Measurements from ENCODE around the gene KDM5B.
A peak's percentile ranks its signal among the peaks of the same experiment; 100 is the strongest.

The KDM5B gene

DNA sequence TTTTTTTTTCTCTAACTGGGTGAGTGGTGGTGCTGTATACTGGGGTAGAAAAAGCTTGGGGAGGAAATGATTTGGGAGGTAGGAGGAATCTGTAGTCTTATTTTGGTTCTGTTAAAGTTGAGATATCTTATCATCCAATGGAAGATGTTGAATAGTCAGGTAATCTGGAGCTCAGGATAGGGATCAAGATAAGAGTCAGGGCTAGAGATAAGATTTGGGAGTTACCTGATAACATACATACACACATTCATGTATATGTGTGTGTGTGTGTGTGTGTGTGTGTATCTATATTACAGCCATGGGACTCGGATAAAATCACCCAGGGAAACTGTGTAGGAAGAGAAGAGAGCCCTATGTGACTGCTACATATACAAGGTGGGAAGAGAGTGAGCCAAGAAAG lies 10.6 kb upstream of the KDM5B start:
- DNase-seq (ENCODE audit: low read depth) = no peak
- H3K4me3 ChIP-seq (ENCODE audit: low read depth, low read length) = no peak overlapping the region

DNA sequence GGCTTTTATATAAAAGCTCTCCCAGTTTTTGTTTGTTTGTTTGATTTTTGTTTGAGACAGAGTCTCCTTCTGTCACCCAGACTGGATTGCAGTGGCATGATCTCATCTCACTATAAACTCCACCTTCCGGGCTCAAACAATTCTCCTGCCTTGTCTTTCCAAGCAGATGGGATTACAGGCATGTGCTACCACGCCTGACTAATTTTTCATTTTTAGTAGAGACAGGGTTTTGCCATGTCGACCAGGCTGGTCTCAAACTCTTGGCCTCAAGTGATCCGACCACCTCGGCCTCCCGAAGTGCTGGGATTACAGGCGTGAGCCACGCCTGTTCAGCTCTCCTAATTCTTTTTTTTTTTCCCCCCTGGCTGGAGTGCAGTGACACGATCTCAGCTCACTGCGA lies 6.9 kb upstream of the KDM5B start:
- DNase-seq (ENCODE audit: low read depth) = no peak
- no peak overlapping the region for H3K4me3 ChIP-seq (ENCODE audit: low read depth, low read length)

DNA sequence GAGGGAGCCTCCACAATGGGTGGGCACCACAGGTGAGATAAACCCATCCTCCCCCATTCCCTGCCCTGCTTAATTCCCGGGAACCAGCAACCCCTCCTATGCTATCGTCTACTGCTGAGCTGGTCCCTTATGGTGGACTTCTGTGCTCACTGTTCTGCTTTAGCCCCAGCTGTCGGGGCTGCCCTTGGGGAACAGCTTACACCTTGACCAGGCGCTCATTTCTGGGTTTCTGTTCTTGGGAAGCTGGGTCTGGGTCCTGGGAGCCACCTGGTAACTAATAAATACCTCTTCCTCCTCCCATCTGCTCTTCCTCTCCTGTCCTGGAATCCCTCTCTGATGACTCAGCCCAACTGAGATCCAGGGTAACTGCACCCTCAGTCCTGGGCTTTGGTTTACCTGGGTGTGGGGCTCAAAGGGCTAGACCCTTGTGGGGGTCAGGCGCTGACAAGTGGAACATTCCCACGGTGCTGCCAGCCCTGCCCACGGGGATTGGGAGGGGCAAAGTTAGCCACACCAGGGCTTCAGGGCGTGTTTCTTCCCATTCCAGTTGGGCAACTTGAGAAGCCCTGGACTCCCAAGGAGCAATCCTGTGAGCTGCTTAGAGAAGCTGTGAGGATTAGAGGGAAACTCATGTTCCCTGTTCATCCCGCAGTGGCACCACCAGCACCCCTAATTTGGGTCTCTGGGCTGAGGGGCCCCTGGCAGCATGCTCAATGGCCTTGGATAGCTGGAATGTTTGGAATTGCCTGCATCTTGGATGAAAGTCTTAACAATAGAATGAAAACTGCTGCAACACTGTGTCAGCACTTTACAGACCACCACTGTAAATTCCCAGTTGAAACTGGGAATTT lies 4.2 kb upstream of the KDM5B start:
- DNase-seq (ENCODE audit: low read depth) = no peak
- peak overlapping the region; percentile 89 for H3K4me3 ChIP-seq (ENCODE audit: low read depth, low read length)

DNA sequence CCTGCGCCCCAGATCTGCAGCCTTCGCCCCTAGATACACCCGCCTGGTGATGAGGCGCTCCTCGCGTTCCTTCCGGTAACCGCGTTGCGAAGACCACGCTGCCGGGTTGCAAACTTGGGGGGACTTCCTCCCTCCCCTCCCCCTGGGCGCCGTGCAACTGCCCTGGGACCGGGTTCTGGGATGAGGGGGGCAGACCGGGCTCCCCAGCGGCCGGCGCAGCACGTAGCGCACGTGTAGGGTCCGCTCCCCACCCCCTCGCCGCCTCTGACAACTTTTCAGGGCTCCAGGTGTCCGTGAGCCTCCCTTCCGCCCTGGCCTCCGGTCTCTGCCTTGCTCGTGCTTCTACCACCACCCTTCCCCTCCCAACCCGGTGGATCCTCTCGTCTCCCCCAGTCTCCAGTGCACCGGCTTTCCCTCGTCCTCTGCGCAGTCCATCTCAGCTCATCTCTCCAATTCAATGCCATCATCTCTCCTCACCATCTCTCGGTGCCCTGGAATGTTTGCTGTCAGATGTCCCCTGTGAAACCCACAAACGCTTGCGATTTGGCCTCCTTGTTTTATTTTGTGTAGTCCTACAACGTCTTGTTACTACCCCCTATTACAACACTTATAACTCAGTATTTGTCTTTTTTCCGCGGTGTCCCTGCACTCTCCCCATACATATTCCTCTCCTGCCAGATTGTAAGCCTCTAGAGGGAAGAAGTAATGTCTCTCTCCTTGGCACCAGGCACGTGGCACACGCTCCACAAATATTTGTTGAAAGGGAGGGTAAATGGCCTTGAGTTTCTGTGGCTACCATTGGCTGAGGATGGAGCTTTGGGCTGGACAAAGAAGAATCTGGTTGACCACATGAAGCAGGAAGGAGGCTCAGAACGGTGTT lies 3.3 kb upstream of the KDM5B start:
- no peak for DNase-seq (ENCODE audit: low read depth)
- peak overlapping the region; percentile 89 for H3K4me3 ChIP-seq (ENCODE audit: low read depth, low read length)

DNA sequence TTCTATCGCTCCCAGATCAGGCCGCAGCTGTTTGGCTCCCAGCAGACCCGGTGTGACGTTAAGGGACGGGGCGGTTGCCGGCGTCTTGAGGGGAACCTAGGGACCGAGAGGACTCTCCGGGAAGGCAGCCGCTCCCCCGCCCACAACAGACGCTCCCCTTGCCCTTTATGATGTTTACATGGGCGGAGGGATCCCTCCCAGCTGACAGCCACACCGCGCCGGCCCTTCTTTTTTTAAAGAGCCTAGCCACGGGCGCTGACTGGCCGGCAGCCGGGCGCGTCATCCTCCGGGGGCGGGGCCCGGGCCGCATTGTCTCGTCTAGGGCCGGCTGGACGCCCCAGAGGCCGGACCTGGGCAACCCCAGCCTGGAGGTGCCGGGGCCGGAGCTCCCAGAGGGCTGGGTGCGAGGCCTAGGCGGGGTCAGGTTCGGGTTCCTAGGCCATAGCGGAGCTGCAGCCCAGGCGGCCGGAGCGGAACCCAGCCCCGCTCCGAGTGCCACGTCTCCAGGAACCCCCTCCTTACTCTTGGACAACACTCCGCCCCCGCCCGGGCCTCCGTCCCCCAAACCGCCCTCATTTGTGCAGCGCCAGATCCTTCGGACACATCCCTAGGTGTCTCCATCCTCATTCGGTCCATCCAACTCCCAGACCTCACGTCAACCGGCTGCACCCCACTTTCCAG lies 2.5 kb upstream of the KDM5B start, which contains the start of gene PCAT6:
PCAT6 (plus strand) TSS at position 340 of the 681 bp plus-strand sequence.
- DNase-seq (ENCODE audit: low read depth) = peak; percentile 87

DNA sequence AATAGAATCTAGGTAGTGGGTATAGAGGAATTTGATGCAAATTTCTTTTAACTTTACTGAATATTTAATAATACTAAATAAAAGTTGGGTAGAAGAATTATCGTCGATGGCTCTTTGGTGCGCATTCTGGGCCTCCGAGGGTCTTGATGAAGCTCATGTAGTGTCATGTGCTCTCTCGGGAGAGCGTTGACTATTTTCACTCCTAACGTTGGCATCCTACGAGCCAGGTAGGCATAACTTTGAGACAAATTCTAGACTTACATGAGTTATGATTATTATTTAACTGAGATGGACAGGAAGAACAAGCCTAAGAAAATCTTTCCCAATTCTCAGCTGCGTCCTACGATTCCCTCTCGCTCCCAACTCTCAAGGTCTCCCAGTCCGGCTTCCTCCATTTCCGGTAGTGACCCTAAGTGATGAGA lies 2.0 kb upstream of the KDM5B start:
- no peak for DNase-seq (ENCODE audit: low read depth)
- peak overlapping the region; percentile 89 for H3K4me3 ChIP-seq (ENCODE audit: low read depth, low read length)

More for the DNA sequence above, 2.5 kb upstream of the KDM5B start, which contains the start of gene PCAT6:
- peak within 1 kb of the TSS; percentile 89 for H3K4me3 ChIP-seq (ENCODE audit: low read depth, low read length)

DNA sequence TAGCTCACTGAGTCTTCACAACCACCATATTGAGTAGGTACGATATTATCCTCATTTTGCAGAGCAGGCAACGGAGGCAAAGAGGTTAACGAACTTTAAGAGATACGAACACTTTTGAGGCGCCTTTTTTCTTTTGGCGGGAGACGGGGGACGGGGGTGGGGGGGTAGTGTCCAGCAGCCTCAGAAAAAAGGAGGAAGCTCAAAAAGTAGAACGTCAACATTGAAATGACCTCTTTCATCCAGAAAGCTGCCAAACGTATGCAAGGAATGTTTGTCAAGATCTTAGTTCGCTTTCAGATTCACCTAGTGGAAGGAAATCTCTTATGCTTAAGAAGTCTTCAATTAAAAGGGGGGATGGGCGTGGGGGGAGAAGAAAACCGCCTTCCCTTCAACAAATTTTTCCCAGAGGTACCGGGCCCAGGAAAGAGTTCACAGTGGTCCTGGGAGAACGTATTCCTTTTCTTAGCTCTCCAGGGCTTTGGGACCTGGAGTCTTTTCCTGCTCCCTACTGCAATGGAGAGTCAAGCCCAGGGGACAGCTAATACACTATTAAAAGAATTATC lies 1.5 kb upstream of the KDM5B start:
- DNase-seq (ENCODE audit: low read depth) = no peak
- no peak overlapping the region for H3K4me3 ChIP-seq (ENCODE audit: low read depth, low read length)

DNA sequence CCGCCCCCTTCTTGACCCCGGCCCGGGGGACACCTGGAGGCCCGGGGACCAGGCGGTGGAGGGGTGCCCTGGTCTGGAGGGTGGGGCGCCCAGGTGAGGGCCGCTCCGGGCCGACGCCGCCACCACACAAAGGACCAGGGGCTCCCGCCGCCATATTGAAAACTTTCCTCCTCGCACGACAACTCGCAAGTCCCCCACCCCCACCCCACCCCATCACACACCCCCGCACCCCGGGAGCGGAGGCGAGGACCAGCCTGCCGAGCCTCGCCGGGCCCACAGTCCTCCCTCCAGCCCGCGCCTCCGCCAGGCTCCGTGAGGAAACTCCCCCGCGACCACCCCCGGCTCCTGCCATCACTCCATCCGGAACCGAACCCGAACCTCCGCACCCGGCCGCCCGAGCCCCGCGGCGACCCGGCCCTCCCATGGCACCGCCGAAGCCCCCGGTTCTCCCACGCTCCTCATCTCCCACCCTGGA lies 733 bp downstream of the KDM5B start:
- H3K4me3 ChIP-seq (ENCODE audit: low read depth, low read length) = peak overlapping the region; percentile 91
- DNase-seq (ENCODE audit: low read depth) = no peak

DNA sequence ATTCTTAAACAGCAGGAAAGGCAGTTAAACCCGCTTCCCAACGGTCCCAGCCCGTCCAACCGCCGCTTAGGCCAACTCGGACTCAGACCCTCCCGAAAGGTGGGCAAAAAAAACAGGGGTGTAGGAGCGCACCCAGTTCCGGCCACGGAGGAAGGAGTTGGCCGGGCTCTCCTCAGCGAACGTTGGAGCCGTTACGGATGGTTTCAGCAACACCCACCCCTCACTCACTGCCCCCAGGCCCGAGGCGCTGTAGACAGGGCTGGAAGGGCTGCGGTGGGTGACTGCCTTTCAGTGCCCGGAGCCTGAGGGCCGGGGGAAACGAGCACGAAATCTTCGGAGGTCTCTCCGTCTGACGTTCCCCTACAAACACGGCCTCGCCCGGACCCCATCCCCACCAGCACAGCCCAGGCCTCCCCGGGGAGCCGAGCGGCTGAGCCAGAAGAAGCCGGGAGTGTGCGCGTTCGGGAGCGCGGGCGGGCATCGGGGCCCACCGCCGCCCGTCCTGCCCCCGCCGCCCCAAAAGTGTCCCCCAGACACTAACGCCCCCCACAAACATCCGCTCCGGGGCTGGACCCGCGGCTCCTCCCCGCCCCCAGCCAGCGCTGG lies 1.3 kb downstream of the KDM5B start:
- H3K4me3 ChIP-seq (ENCODE audit: low read depth, low read length) = peak overlapping the region; percentile 91
- DNase-seq (ENCODE audit: low read depth) = no peak

DNA sequence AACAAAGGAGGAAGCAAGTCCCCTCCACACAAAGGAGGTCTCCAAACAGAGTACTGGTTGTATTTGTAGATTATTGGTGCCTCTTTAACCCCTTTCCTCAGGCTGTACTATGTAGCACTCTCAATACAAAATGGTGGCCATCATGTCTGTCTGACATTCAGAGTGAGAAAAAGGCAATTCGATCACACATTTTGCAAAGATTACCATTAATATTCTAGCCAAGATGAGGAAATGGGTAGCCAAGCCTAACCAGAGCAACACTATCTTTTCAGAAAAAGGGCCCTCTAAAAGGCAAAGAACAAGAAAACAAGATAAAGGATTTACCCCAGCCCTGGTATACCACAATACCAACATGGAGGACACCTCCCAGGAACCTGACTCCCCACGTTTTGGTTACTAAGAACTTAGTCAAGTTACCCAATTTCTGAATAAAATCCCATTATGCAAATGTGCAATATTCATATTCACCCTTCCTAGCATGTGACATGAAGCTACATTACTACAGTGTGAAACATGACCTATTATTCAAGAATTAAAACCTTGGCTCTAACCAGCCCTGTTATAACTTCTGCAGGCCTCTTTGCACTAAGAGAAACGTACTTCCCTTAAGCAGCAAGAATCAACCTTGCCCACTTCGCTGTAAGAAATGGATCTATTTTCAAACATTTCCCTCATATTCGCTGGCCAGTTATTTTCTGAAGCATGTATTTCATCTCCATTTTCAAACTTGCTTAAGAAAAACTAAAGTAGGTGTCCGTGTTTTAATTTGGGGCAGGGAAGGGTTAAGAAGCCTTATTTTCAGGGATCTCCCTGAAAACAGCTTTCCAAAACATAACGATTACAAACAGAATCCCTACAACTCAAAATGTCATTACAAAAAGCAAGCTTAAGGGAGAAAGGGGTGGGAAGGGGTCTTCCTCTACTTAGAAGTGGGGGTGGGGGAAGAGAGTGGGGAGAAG lies 2.1 kb downstream of the KDM5B start:
- DNase-seq (ENCODE audit: low read depth) = no peak
- H3K4me3 ChIP-seq (ENCODE audit: low read depth, low read length) = peak overlapping the region; percentile 91

DNA sequence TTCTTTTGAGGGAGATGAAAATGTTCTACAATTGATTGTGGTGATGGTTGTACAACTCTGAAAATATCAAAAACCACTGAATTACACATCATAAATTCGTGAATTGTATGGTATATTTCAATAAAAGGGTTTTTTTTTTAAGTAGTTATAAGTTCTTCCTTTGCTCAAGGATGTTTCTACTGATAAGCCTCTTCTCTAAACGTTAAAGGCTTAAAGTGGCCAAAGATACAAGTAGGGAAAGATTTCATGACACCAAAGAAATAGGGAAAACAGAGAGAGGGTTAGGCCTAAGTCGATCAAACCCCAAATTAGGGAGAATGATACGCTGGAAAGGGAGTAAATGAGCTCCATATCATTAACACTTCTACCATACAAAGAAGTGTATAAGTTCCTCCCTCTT lies 4.1 kb downstream of the KDM5B start:
- H3K4me3 ChIP-seq (ENCODE audit: low read depth, low read length) = no peak overlapping the region
- DNase-seq (ENCODE audit: low read depth) = no peak

DNA sequence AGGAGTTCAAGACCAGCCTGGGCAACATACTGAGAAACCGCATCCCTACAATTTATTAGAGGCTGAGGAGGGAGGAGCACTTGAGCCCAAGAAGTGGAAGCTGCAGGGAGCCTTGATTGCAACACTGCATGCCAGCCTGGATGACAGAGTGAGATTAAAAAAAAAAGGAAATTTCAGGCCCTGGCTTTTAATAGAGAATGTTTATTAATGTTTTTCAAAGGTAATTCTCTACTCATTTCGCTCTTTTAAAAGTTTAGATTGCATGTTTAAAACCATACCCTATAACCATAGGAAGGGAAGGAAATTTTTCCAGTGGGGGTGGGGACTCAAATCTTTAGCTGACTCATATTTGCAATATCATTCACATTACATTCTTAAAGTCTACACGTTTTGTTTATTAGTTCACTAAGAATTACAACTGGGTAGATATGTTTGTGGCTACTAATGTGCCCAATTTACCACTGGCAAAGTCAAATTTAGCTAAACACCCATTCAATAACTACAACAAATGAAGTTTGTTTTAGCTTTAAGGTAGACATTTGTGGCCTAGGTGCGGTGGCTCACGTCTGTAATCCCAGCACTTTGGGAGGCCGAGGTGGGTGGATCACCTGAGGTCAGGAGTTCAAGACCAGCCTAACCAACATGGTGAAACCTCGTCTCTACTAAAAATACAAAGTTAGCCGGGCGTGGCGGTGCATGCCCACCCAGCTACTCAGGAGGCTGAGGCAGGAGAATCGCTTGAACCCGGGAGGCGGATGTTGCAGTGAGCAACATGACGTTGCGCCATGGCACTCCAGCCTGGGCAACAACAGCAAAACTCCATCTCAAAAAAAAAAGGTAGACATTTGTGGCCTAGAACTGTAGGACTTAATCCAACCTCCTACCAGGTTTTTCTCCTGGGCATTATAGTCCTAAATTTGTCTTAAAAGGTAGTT lies 5.0 kb downstream of the KDM5B start:
- no peak for DNase-seq (ENCODE audit: low read depth)
- no peak overlapping the region for H3K4me3 ChIP-seq (ENCODE audit: low read depth, low read length)

DNA sequence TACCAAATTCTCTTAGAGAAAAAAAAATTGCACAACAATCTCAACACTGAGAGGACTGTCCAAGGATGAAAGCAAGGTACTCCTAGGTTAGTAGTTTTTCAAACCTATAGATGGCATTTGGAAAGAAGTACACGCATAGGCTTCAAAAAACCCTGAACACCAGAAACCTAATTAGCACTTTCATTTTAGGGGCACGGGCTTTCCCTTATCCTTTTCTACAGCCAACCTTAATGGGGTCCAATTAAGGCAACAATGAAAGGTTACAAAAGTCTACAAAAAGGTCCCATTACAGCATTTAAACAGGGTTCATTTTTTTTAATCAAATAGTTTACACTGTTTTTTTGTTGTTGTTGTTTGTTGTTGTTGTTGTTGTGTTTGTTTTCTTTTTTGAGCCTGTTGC lies 6.2 kb downstream of the KDM5B start:
- H3K4me3 ChIP-seq (ENCODE audit: low read depth, low read length) = no peak overlapping the region
- no peak for DNase-seq (ENCODE audit: low read depth)

DNA sequence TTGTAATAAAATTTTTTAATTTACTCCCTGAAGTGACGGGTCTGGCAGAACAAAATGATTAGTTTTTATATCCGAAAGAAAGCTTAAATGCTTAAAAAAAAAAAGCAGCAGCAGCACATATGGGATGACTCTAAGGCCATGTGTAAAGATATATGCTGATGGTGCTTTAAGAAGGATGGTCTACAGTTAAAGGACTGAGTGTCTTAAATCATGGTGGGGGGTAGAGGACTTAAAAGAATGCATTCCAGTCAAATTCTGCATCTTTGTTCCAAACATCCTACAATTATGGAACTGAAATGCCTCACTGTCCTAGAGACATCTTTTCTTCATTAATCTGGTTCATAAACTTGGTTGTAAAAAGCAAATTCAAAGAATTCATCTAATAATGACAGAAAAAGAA lies 7.0 kb downstream of the KDM5B start:
- H3K4me3 ChIP-seq (ENCODE audit: low read depth, low read length) = no peak overlapping the region
- DNase-seq (ENCODE audit: low read depth) = no peak

DNA sequence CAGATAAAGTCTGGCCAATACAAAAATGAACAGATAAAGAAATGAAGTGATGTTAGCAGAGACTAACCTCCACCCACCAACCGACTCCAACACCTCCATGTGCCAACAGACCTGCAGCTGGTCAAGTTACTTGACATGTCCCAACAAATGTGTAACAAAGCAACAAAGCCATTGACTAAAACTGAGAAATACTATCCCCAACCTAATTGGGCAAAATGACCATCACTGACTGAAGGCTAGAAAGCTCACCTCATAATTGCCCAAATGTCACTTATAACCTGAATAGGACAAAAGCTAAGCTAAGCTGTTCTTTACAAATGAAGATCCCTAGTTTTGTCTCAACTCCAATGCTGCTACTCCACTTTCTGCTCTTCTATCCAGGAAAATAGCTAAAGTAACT lies 7.5 kb downstream of the KDM5B start:
- DNase-seq (ENCODE audit: low read depth) = no peak
- H3K4me3 ChIP-seq (ENCODE audit: low read depth, low read length) = no peak overlapping the region

DNA sequence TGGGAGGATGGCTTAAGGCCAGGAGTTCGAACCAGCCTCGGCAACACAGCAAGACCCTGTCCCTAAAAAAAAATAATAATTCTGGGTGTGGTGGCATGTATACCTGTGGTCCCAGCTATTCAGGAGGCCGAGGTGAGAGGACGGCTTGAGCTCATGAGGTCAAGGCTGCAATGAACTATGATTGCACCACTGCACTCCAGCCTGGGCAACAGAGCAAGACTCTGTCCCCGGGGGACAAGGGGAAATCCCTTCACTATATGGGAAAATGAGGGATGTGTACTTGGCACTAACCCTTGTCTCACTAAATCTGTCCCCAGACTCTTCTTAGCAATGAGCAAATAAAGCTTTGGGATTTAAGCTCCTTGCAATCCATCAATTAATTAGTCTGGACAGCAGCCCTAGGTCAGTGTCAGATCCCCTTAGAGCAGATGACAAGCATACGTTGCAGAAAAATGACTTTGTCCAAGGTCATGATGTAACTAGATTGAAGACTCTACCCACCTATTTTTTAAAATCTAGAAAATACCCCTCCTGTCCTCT lies 9.4 kb downstream of the KDM5B start:
- no peak overlapping the region for H3K4me3 ChIP-seq (ENCODE audit: low read depth, low read length)
- no peak for DNase-seq (ENCODE audit: low read depth)

DNA sequence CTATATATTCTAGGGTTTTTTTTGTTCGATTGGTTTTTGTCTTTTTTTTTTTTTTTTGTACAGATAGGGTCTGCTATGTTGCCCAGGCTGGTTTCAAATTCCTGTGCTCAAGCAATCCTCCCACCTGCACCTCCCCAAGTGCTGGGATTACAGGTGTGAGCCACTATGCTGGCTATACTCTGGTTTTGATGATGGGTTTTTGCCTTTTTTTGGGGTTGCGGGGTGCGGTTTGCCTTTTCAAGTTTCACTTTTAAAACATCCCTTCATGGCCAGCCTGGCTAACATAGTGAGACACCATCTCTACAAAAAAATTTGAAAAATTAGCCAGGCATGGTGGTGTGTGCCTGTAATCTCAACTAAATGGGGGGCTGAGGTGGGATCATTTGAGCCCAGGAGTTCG lies 10.0 kb downstream of the KDM5B start:
- no peak overlapping the region for H3K4me3 ChIP-seq (ENCODE audit: low read depth, low read length)
- DNase-seq (ENCODE audit: low read depth) = no peak

Measured in skeletal muscle cell (primary cell).